Keratinocyte (primary cell): ENCODE results near the gene DDX28. TPM values are rescaled to one million over a fixed set of nuclear protein-coding genes. Genes with fewer than 3 reads are reported as not detected.

Source experiments
- DNase-seq: peaks from one replicate; pipeline ENCODE4 v3.0.0-alpha.2; 2011; ENCODE audit warnings: low read depth, missing footprints, low spot score
- FAIRE-seq: peaks from 2 replicates; lab custom pipeline; 2011; peaks lifted over from hg19 to GRCh38; lab: Jason Lieb, UNC
- H2AFZ ChIP-seq: 2 replicates; pipeline ENCODE4 v1.6.0; 2012; ENCODE audit warnings: low read length, control low read depth, inconsistent platforms; ENCODE audit not compliant: control insufficient read depth
- H3K27ac ChIP-seq: 2 replicates; pipeline ENCODE4 v1.5.1; 2011; ENCODE audit warnings: low read length; ENCODE audit not compliant: control insufficient read depth, insufficient read depth
- H3K27me3 ChIP-seq: 3 replicates; pipeline ENCODE4 v1.6.0; 2011; ENCODE audit warnings: low read length; ENCODE audit not compliant: control insufficient read depth, insufficient read depth; ENCODE audit errors: extremely low read depth
- H3K36me3 ChIP-seq, 2 experiments: 2 replicates in 1 of 2; 3 replicates in 1 of 2; pipeline ENCODE4 v1.5.1; 2011; ENCODE audit warnings: low read length in 2 of 2, mild to moderate bottlenecking in 1 of 2; ENCODE audit not compliant: control insufficient read depth in 2 of 2, insufficient read depth in 2 of 2; ENCODE audit errors: extremely low read depth in 1 of 2
- H3K4me1 ChIP-seq: 3 replicates; pipeline ENCODE4 v1.5.1; 2011; ENCODE audit warnings: low read length; ENCODE audit not compliant: control insufficient read depth, insufficient read depth; ENCODE audit errors: extremely low read depth
- H3K4me2 ChIP-seq: 3 replicates; pipeline ENCODE4 v1.6.0; 2011; ENCODE audit warnings: low read depth, low read length; ENCODE audit not compliant: control insufficient read depth, insufficient read depth; ENCODE audit errors: extremely low read depth
- H3K4me3 ChIP-seq, 3 experiments: fragments of 200-600 bp in 1 of 3; sonication (generic) in 1 of 3; 2 replicates in 2 of 3; 3 replicates in 1 of 3; pipeline ENCODE4 v1.5.1; 2011 to 2016; ENCODE audit warnings: low read length in 3 of 3, mild to moderate bottlenecking in 3 of 3, control low read depth in 2 of 3, inconsistent platforms in 1 of 3, low read depth in 1 of 3, mixed read lengths in 1 of 3, mixed run types in 1 of 3, moderate library complexity in 1 of 3; ENCODE audit not compliant: control insufficient read depth in 2 of 3, insufficient read depth in 2 of 3; ENCODE audit errors: extremely low read depth in 1 of 3
- H3K79me2 ChIP-seq: 2 replicates; pipeline ENCODE4 v1.6.0; 2012; ENCODE audit warnings: low read length; ENCODE audit not compliant: control insufficient read depth, insufficient read depth
- H3K9ac ChIP-seq: 3 replicates; pipeline ENCODE4 v1.6.0; 2011; ENCODE audit warnings: low read length; ENCODE audit not compliant: control insufficient read depth, insufficient read depth; ENCODE audit errors: extremely low read depth
- H3K9me1 ChIP-seq: 3 replicates; pipeline ENCODE4 v1.6.0; 2011; ENCODE audit warnings: low read length; ENCODE audit not compliant: control insufficient read depth, insufficient read depth; ENCODE audit errors: extremely low read depth
- H3K9me3 ChIP-seq: 2 replicates; pipeline ENCODE4 v1.5.1; 2012; ENCODE audit warnings: low read depth, low read length; ENCODE audit not compliant: control insufficient read depth
- H4K20me1 ChIP-seq: 3 replicates; pipeline ENCODE4 v1.6.0; 2011; ENCODE audit warnings: low read length; ENCODE audit not compliant: control insufficient read depth, insufficient read depth; ENCODE audit errors: extremely low read depth
- CTCF ChIP-seq, 3 experiments: IDR thresholded peaks in 1 of 3; conservative IDR thresholded peaks in 1 of 3; optimal IDR thresholded peaks in 1 of 3; 2 replicates in 2 of 3; 3 replicates in 1 of 3; pipeline versions ENCODE3 to v1.5.1; 2011; ENCODE audit warnings: low read length in 3 of 3, mild to moderate bottlenecking in 3 of 3, moderate library complexity in 2 of 3, control low read depth in 1 of 3, inconsistent platforms in 1 of 3; ENCODE audit not compliant: insufficient read depth in 2 of 3; ENCODE audit errors: extremely low read depth in 1 of 3
- EZH2 ChIP-seq: IDR thresholded peaks from one replicate; pipeline ENCODE4 v1.6.1; 2012; ENCODE audit warnings: inconsistent platforms, mild to moderate bottlenecking, low read length, moderate library complexity
- dilution Hi-C: fragments of 300-500 bp; cut with MboI; formaldehyde crosslinking; loops from one replicate; pipeline ENCODE4 v1.7.0; 2020; ENCODE audit warnings: low sequenced_read_pairs; ENCODE audit not compliant: extremely low pct_ligation_motif_present
- polyA plus RNA-seq, 5 experiments: library from polyadenylated mRNA; depleted of rRNA in 3 of 5; stranded (reverse) in 3 of 5; stranded (forward) in 1 of 5; unstranded in 1 of 5; fragments of >200 nt; gene quantifications; 1 replicate in 1 of 5; 2 replicates in 3 of 5; 3 replicates in 1 of 5; pipeline versions ENCODE4 v1.2.1 to v1.2.3, GENCODE V29; 2011 to 2012; ENCODE audit warnings: missing spikeins in 2 of 5, low read depth in 1 of 5, low replicate concordance in 1 of 5

DDX28 gene
- polyA plus RNA-seq, 1 donor (not counting 4 experiments of a cell fraction or from before 2014, with no cell fraction given) = 12.8 TPM

GRCh38 chr16:68068926-68069325 lies 45.9 kb upstream of the DDX28 start:
- Histone ChIP-seq H3K9ac (no peak overlapping the region), H2AFZ (no peak overlapping the region), H3K9me1 (peaks cover 2% of the 10 kb centered on the region), H3K9me3 (no peaks in the 10 kb centered on the region), H3K4me2 (no peak overlapping the region), H3K36me3 (peaks cover 35% of the 10 kb centered on the region in 2 experiments), H3K4me1 (peaks cover 27% of the 10 kb centered on the region), H3K79me2 (no peaks in the 10 kb centered on the region), H3K4me3 (no peak overlapping the region), H3K27ac (no peak overlapping the region), H4K20me1 (peaks cover 8% of the 10 kb centered on the region), H3K27me3 (no peaks in the 10 kb centered on the region)
- FAIRE-seq = no peak
- no peak for TF ChIP-seq CTCF (optimal IDR thresholded peaks at IDR 0.05 in 1 of 3, IDR thresholded peaks at IDR 0.05 in 1 of 3, conservative IDR thresholded peaks at IDR 0.05 in 1 of 3; ENCODE audit: extremely low read depth in 1 of 3, insufficient read depth in 2 of 3, low read length in 3 of 3)
- TF ChIP-seq EZH2 = no peak
- no peak for DNase-seq
- dilution Hi-C loops = no loop called here

- TF ChIP-seq EZH2 (no peak), CTCF (optimal IDR thresholded peaks at IDR 0.05 in 1 of 3, IDR thresholded peaks at IDR 0.05 in 1 of 3, conservative IDR thresholded peaks at IDR 0.05 in 1 of 3; ENCODE audit: extremely low read depth in 1 of 3, insufficient read depth in 2 of 3, low read length in 3 of 3) (no peak)
- no peaks in the 10 kb centered on the region for H3K9me3 ChIP-seq
- no peak overlapping the region for H3K9ac ChIP-seq
- dilution Hi-C loops = no loop called here
- H3K27me3 ChIP-seq = no peaks in the 10 kb centered on the region
- DNase-seq (no peak), FAIRE-seq (no peak)
- no peak overlapping the region for H3K4me3 ChIP-seq
- H3K36me3 ChIP-seq = peaks cover 31% of the 10 kb centered on the region in 2 experiments
- peaks cover 5% of the 10 kb centered on the region for H4K20me1 ChIP-seq
- no peaks in the 10 kb centered on the region for H3K79me2 ChIP-seq
- H3K27ac ChIP-seq = no peak overlapping the region
- H3K4me1 ChIP-seq = peaks cover 16% of the 10 kb centered on the region
- H2AFZ ChIP-seq = no peak overlapping the region
- H3K9me1 ChIP-seq = no peaks in the 10 kb centered on the region
- no peak overlapping the region for H3K4me2 ChIP-seq
Measured at GRCh38 chr16:68066763-68067162, 43.7 kb upstream of the DDX28 start.
